Brain microvascular endothelial cell (primary cell): Measurements from ENCODE around the gene ACACA.

Experiments used
- DNase-seq: peaks from one replicate; pipeline ENCODE4 v3.0.0-alpha.2; 2020
- H3K27ac ChIP-seq: fragments of 250-450 bp; sonication (Bioruptor Pico); 2 replicates; pipeline ENCODE4 v1.5.1; 2020; ENCODE audit warnings: mild to moderate bottlenecking, moderate library complexity
- H3K27me3 ChIP-seq: fragments of 250-450 bp; sonication (Bioruptor Pico); replicated peaks from 2 replicates; pipeline ENCODE4 v1.5.1; 2020; ENCODE audit warnings: mild to moderate bottlenecking
- H3K36me3 ChIP-seq: fragments of 250-450 bp; sonication (Bioruptor Pico); replicated peaks from 2 replicates; pipeline ENCODE4 v1.5.1; 2020; ENCODE audit warnings: mild to moderate bottlenecking
- H3K4me3 ChIP-seq: 2 replicates; pipeline ENCODE4 v1.5.1; 2011; ENCODE audit warnings: low read depth, mild to moderate bottlenecking, control low read depth, low read length, moderate library complexity
- CTCF ChIP-seq: IDR thresholded peaks from 2 replicates; pipeline ENCODE4 v1.5.1; 2011; ENCODE audit warnings: low read depth, mild to moderate bottlenecking, moderate library complexity, low read length, control low read depth, inconsistent platforms; ENCODE audit errors: missing control alignments
- in situ Hi-C: cut with HindIII; loops from 2 replicates; pipeline ENCODE4 v1.10.0; 2017; ENCODE audit warnings: low sequenced_read_pairs, low pct_ligation_motif_present

ACACA gene

GRCh38 chr17:37373530-37374159 lies 33.0 kb downstream of the ACACA start:
- in situ Hi-C loops = no loop called here
- DNase-seq = peak; percentile 80
- H3K36me3 ChIP-seq = no peaks in the 10 kb centered on the region
- H3K27me3 ChIP-seq = no peaks in the 10 kb centered on the region
- peak; percentile 100 for TF ChIP-seq CTCF
- no peak overlapping the region for H3K4me3 ChIP-seq
- H3K27ac ChIP-seq = no peak overlapping the region

- TF ChIP-seq CTCF = no peak
- in situ Hi-C loops = no loop called here
- no peak for DNase-seq
- Histone ChIP-seq H3K4me3 (no peak overlapping the region), H3K36me3 (no peaks in the 10 kb centered on the region), H3K27me3 (no peaks in the 10 kb centered on the region), H3K27ac (no peak overlapping the region)
Measured at GRCh38 chr17:37368577-37368976, 38.1 kb downstream of the ACACA start.

- Histone ChIP-seq H3K27ac (no peak overlapping the region), H3K27me3 (no peaks in the 10 kb centered on the region), H3K4me3 (no peak overlapping the region), H3K36me3 (no peaks in the 10 kb centered on the region)
- TF ChIP-seq CTCF = no peak
- in situ Hi-C loops = no loop called here
- no peak for DNase-seq
Measured at GRCh38 chr17:37365589-37365988, 41.0 kb downstream of the ACACA start.

GRCh38 chr17:37361543-37361942 lies 45.1 kb downstream of the ACACA start:
- Histone ChIP-seq H3K27me3 (no peaks in the 10 kb centered on the region), H3K4me3 (no peak overlapping the region), H3K36me3 (no peaks in the 10 kb centered on the region), H3K27ac (no peak overlapping the region)
- no peak for DNase-seq
- in situ Hi-C loops = no loop called here
- TF ChIP-seq CTCF = no peak

GRCh38 chr17:37360632-37361031 lies 46.0 kb downstream of the ACACA start:
- in situ Hi-C loops = no loop called here
- no peak for TF ChIP-seq CTCF
- DNase-seq = no peak
- H3K4me3 ChIP-seq = no peak overlapping the region
- no peak overlapping the region for H3K27ac ChIP-seq
- no peaks in the 10 kb centered on the region for H3K36me3 ChIP-seq
- no peaks in the 10 kb centered on the region for H3K27me3 ChIP-seq

- Histone ChIP-seq H3K36me3 (no peaks in the 10 kb centered on the region), H3K27me3 (no peaks in the 10 kb centered on the region), H3K4me3 (peak overlapping the region; percentile 48), H3K27ac (peak overlapping the region; percentile 67)
- no peak for TF ChIP-seq CTCF
- DNase-seq = no peak
- in situ Hi-C loops = no loop called here
Measured at GRCh38 chr17:37359682-37360188, 46.9 kb downstream of the ACACA start.
